IMR-90 (cell line): ENCODE data around the gene OR6B3. TPM values are rescaled to one million over a fixed set of nuclear protein-coding genes. Genes with fewer than 3 reads are reported as not detected.

ENCODE experiments used
- ATAC-seq: fragments of 200-7000 bp; cut with Tn5 transposase; 2 replicates; pipeline ENCODE4 v1.9.1; 2020; ENCODE audit warnings: low read depth, mild to moderate bottlenecking, moderate library complexity
- BruUV-seq: library from RNA; stranded (reverse); fragments of 400-500 nt; replicated peaks from 2 replicates; lab custom pipeline; 2021; lab: Mats Ljungman, UMichigan
- CTCF ChIA-PET: fragments of 300-600 bp; formaldehyde crosslinking; extraction: SDS; loops from one replicate; lab custom pipeline; 2021; ENCODE audit warnings: antibody characterized with exemption; lab: Yijun Ruan, JAX
- POLR2A ChIA-PET: fragments of 300-600 bp; sonication (Branson Sonifier 250); formaldehyde crosslinking; loops from one replicate; lab custom pipeline; 2022; ENCODE audit warnings: antibody characterized with exemption; ENCODE audit not compliant: unreplicated experiment; lab: Charles Lee
- DNase-seq: peaks from one replicate; pipeline ENCODE4 v3.0.0; 2013
- H2AFZ ChIP-seq: replicated peaks from 2 replicates; pipeline ENCODE3; 2013; ENCODE audit warnings: low read length, mild to moderate bottlenecking; ENCODE audit not compliant: poor library complexity
- H2AK5ac ChIP-seq: 2 replicates; pipeline ENCODE4 v1.6.1; 2013; ENCODE audit warnings: low read depth, low read length, inconsistent platforms
- H2AK9ac ChIP-seq: replicated peaks from 2 replicates; pipeline ENCODE3; 2013; ENCODE audit warnings: mild to moderate bottlenecking, low read depth, low read length, moderate library complexity; ENCODE audit not compliant: poor library complexity
- H2BK120ac ChIP-seq: 2 replicates; pipeline ENCODE4 v1.6.1; 2013; ENCODE audit warnings: low read depth, low read length, inconsistent platforms
- H2BK15ac ChIP-seq: 3 replicates; pipeline ENCODE4 v1.6.1; 2013; ENCODE audit warnings: low read depth, low read length, inconsistent platforms
- H2BK20ac ChIP-seq: 2 replicates; pipeline ENCODE4 v1.6.1; 2013; ENCODE audit warnings: low read depth, mild to moderate bottlenecking, inconsistent platforms, low read length, moderate library complexity
- H2BK5ac ChIP-seq: 2 replicates; pipeline ENCODE4 v1.6.1; 2013; ENCODE audit warnings: mild to moderate bottlenecking, low read depth, low read length, inconsistent platforms; ENCODE audit not compliant: poor library complexity, severe bottlenecking
- H3K14ac ChIP-seq: replicated peaks from 2 replicates; pipeline ENCODE4 v1.6.1; 2013; ENCODE audit warnings: low read depth, low read length, inconsistent platforms
- H3K18ac ChIP-seq: 2 replicates; pipeline ENCODE4 v1.6.1; 2013; ENCODE audit warnings: low read depth, low read length, control low read depth
- H3K23ac ChIP-seq: 2 replicates; pipeline ENCODE4 v1.6.1; 2013; ENCODE audit warnings: low read depth, low read length, inconsistent platforms
- H3K27ac ChIP-seq: 2 replicates; pipeline ENCODE4 v1.5.1; 2013; ENCODE audit warnings: mild to moderate bottlenecking, control low read depth, low read length; ENCODE audit not compliant: insufficient read depth
- H3K27me3 ChIP-seq: 2 replicates; pipeline ENCODE4 v1.6.1; 2013; ENCODE audit warnings: low read length; ENCODE audit not compliant: control insufficient read depth, insufficient read depth
- H3K36me3 ChIP-seq: 2 replicates; pipeline ENCODE4 v1.6.1; 2013; ENCODE audit warnings: low read length, mixed read lengths; ENCODE audit not compliant: control insufficient read depth, insufficient read depth
- H3K4ac ChIP-seq: 2 replicates; pipeline ENCODE4 v1.6.1; 2013; ENCODE audit warnings: low read depth, low read length, inconsistent platforms
- H3K4me1 ChIP-seq: 2 replicates; pipeline ENCODE4 v1.6.1; 2013; ENCODE audit warnings: low read length, mixed read lengths; ENCODE audit not compliant: control insufficient read depth, insufficient read depth
- H3K4me2 ChIP-seq: 2 replicates; pipeline ENCODE4 v1.6.1; 2013; ENCODE audit warnings: low read depth, mild to moderate bottlenecking, control low read depth, low read length, moderate library complexity
- H3K4me3 ChIP-seq: 2 replicates; pipeline ENCODE4 v1.5.1; 2013; ENCODE audit warnings: low read depth, mild to moderate bottlenecking, control low read depth, low read length, moderate library complexity; ENCODE audit not compliant: insufficient read depth
- H3K56ac ChIP-seq: 2 replicates; pipeline ENCODE4 v1.6.1; 2013; ENCODE audit warnings: low read length, inconsistent platforms; ENCODE audit not compliant: insufficient read depth; ENCODE audit errors: extremely low read depth
- H3K79me1 ChIP-seq, 2 experiments: 2 replicates each; pipeline ENCODE4 v1.6.1; 2013; ENCODE audit warnings: low read length in 2 of 2, inconsistent platforms in 1 of 2, low read depth in 1 of 2
- H3K9ac ChIP-seq: 2 replicates; pipeline ENCODE4 v1.6.1; 2013; ENCODE audit warnings: low read depth, low read length, control low read depth
- H3K9me1 ChIP-seq: 2 replicates; pipeline ENCODE4 v1.6.1; 2013; ENCODE audit warnings: low read length, inconsistent platforms; ENCODE audit not compliant: insufficient read depth
- H3K9me3 ChIP-seq: 2 replicates; pipeline ENCODE4 v1.6.1; 2013; ENCODE audit warnings: low read length; ENCODE audit not compliant: control insufficient read depth, insufficient read depth
- H4K20me1 ChIP-seq: 2 replicates; pipeline ENCODE4 v1.6.1; 2013; ENCODE audit warnings: low read length, inconsistent platforms; ENCODE audit not compliant: insufficient read depth
- H4K5ac ChIP-seq: 2 replicates; pipeline ENCODE4 v1.6.1; 2013; ENCODE audit warnings: mild to moderate bottlenecking, low read depth, low read length, control low read depth
- H4K8ac ChIP-seq, 2 experiments: 2 replicates each; pipeline ENCODE4 v1.6.1; 2013; ENCODE audit warnings: low read depth in 2 of 2, low read length in 2 of 2, control low read depth in 1 of 2, inconsistent platforms in 1 of 2
- H4K91ac ChIP-seq: 2 replicates; pipeline ENCODE4 v1.6.1; 2013; ENCODE audit warnings: low read depth, low read length, inconsistent platforms; ENCODE audit not compliant: insufficient read depth
- FOS ChIP-seq: fragments of 150-350 bp; IDR thresholded peaks from 2 replicates; pipeline ENCODE4 v1.6.1; 2016; ENCODE audit warnings: low read depth, low read length
- MXI1 ChIP-seq: IDR thresholded peaks from 2 replicates; pipeline ENCODE4 v1.6.1; 2012; ENCODE audit warnings: low read depth, mild to moderate bottlenecking, low read length, moderate library complexity, borderline replicate concordance
- POLR2A ChIP-seq: IDR thresholded peaks from 2 replicates; pipeline ENCODE4 v1.6.1; 2012; ENCODE audit warnings: mild to moderate bottlenecking, low read depth, low read length
- RCOR1 ChIP-seq: IDR thresholded peaks from 2 replicates; pipeline ENCODE4 v1.6.1; 2012; ENCODE audit warnings: mild to moderate bottlenecking, low read length, improper control_type of control experiment; ENCODE audit not compliant: insufficient replicate concordance
- SMC3 ChIP-seq: fragments of 150-350 bp; IDR thresholded peaks from 2 replicates; pipeline ENCODE4 v1.6.1; 2016; ENCODE audit warnings: low read depth, mild to moderate bottlenecking, antibody characterized with exemption, low read length, moderate library complexity
- WGBS, 2 experiments: methylation state at CpG; one replicate each; pipeline versions ENCODE4 v1.1.5 to v1.1.7; 2013; ENCODE audit warnings: missing lambda C conversion rate in 2 of 2; ENCODE audit not compliant: insufficient read length in 1 of 2; ENCODE audit errors: extremely low coverage in 2 of 2; 5-methylcytosine and 5-hydroxymethylcytosine counted together
- dilution Hi-C: fragments of 300-500 bp; cut with HindIII; formaldehyde crosslinking; loops from one replicate; pipeline ENCODE4 v1.14.3; 2018; ENCODE audit warnings: low sequenced_read_pairs; ENCODE audit not compliant: unreplicated experiment
- in situ Hi-C: fragments of 300-500 bp; cut with MboI; formaldehyde crosslinking; loops from 3 replicates; pipeline ENCODE4 v1.14.3; 2019; ENCODE audit warnings: low sequenced_read_pairs, inconsistent platforms, mixed read lengths
- intact Hi-C: fragments of 100-400 bp; cut with micrococcal nuclease; formaldehyde crosslinking; loops from 2 replicates; pipeline ENCODE4 v1.10.0; 2022
- polyA plus RNA-seq, 3 experiments: library from polyadenylated mRNA; depleted of rRNA; stranded (reverse); fragments of >200 nt; gene quantifications; 2 replicates each; pipeline ENCODE4 v1.2.3, GENCODE V29; 2012; ENCODE audit warnings: low replicate concordance in 1 of 3
- total RNA-seq: library from RNA; depleted of rRNA; stranded (reverse); fragments of >200 nt; gene quantifications from 2 replicates; pipeline ENCODE4 v1.2.3, GENCODE V29; 2012
- TF ChIP-seq, protein P1 (sequence below): conservative IDR thresholded peaks from 2 replicates; pipeline ENCODE4 v1.5.1; 2012; ENCODE audit warnings: mild to moderate bottlenecking, low read depth, low read length, improper control_type of control experiment

OR6B3 gene
- total and polyA plus RNA-seq, 2 of the 4 experiments (the other 2 are of a cell fraction) = not detected

DNA sequence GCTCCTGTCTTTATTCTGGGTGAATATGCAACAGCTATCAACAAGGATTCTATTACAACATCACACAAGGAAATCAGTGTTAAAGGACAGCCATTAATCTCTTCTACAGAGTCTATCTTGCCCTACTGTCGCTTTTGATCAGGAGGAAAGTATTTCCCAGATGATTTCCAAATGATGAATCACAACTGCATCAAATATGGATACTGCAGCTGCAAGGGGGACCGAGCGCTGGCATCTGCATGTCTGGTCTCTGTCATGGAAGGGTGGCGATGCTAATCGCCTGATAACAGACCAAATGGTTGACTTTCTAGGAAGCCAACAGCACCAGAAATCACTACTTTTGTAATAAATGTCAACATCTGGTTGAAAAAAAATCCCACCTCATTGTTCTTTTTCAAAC lies 21.2 kb upstream of the OR6B3 start:
- no peaks in the 10 kb centered on the region for H3K36me3 ChIP-seq
- ATAC-seq (no peak), DNase-seq (no peak)
- H2BK15ac ChIP-seq = no peak overlapping the region
- no TSS peak for BruUV-seq
- H3K9me1 ChIP-seq = no peaks in the 10 kb centered on the region
- intact Hi-C loops = no loop called here
- H2AK5ac ChIP-seq = no peak overlapping the region
- H4K20me1 ChIP-seq = no peaks in the 10 kb centered on the region
- H3K18ac ChIP-seq = no peak overlapping the region
- H2BK20ac ChIP-seq = no peak overlapping the region
- ChIA-PET POLR2A (interaction anchor here (0.6 kb wide), 1 partner anchor 18 kb away, joined by 16 read pairs; no protein-coding TSS in a partner anchor), CTCF (interaction anchor here (1.8 kb wide), 1 partner anchor 13 kb away, joined by 8 read pairs; no protein-coding TSS in a partner anchor)
- no peak for TF ChIP-seq FOS
- TF ChIP-seq, protein P1, sequence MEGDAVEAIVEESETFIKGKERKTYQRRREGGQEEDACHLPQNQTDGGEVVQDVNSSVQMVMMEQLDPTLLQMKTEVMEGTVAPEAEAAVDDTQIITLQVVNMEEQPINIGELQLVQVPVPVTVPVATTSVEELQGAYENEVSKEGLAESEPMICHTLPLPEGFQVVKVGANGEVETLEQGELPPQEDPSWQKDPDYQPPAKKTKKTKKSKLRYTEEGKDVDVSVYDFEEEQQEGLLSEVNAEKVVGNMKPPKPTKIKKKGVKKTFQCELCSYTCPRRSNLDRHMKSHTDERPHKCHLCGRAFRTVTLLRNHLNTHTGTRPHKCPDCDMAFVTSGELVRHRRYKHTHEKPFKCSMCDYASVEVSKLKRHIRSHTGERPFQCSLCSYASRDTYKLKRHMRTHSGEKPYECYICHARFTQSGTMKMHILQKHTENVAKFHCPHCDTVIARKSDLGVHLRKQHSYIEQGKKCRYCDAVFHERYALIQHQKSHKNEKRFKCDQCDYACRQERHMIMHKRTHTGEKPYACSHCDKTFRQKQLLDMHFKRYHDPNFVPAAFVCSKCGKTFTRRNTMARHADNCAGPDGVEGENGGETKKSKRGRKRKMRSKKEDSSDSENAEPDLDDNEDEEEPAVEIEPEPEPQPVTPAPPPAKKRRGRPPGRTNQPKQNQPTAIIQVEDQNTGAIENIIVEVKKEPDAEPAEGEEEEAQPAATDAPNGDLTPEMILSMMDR = no peak
- TF ChIP-seq SMC3 = no peak
- TF ChIP-seq POLR2A = no peak
- no peak for TF ChIP-seq RCOR1
- no peak for TF ChIP-seq MXI1
- H3K4me3 ChIP-seq = no peak overlapping the region
- no peak overlapping the region for H2AFZ ChIP-seq
- H3K79me1 ChIP-seq = no peaks in the 10 kb centered on the region
- 0 out of 2 replicates have a peak, but pooled peaks cover 5% of the 10 kb centered on the region for H3K9me3 ChIP-seq
- no peak overlapping the region for H3K27ac ChIP-seq
- H3K27me3 ChIP-seq = no peaks in the 10 kb centered on the region
- H2BK120ac ChIP-seq = no peak overlapping the region
- no peak overlapping the region for H2BK5ac ChIP-seq
- no peaks in the 10 kb centered on the region for H3K4me1 ChIP-seq
- no peak overlapping the region for H4K5ac ChIP-seq
- no peak overlapping the region for H3K56ac ChIP-seq
- H3K23ac ChIP-seq = no peak overlapping the region
- H3K9ac ChIP-seq = no peak overlapping the region
- in situ Hi-C loops = no loop called here
- WGBS, 2 experiments = no CpG with 5 or more reads among the region's 5 CpGs
- no peak overlapping the region for H3K4ac ChIP-seq
- H4K8ac ChIP-seq = no peak overlapping the region
- dilution Hi-C loops = no loop called here
- H3K4me2 ChIP-seq = no peak overlapping the region
- H4K91ac ChIP-seq = no peak overlapping the region
- H3K14ac ChIP-seq = no peak overlapping the region
- no peak overlapping the region for H2AK9ac ChIP-seq
